NCI-H128 (cell line): ENCODE data around the gene SYCE3.
"Not testable (repeated sequence)": the region's sequence is repeated elsewhere in the genome, so short reads cannot be mapped to it uniquely, and the experiment has no call there.

Experiments used
- DNase-seq: peaks from one replicate; lab custom pipeline; 2025; ENCODE audit not compliant: unreplicated experiment; lab: John Stamatoyannopoulos, UW

SYCE3 gene

GRCh38 chr22:50562523-50563412 is at the start of gene SYCE3:
Gene SYCE3, minus strand, starts transcription at chr22:50562919. Its CDS starts 6,514 bp downstream, at chr22:50556405.
- DNase-seq, result peak; percentile 78

GRCh38 chr22:50612168-50612527 is 49.4 kb upstream of the SYCE3 start:
- DNase-seq, result no peak

GRCh38 chr22:50611341-50612060 is 48.8 kb upstream of the SYCE3 start:
- no peak for DNase-seq

- no peak for DNase-seq
These were observed 47.9 kb upstream of the SYCE3 start for GRCh38 chr22:50610581-50610980.

- no peak for DNase-seq
These were observed 47.3 kb upstream of the SYCE3 start for GRCh38 chr22:50610041-50610451.

GRCh38 chr22:50609599-50609998 is 46.9 kb upstream of the SYCE3 start:
- DNase-seq, result no peak

- DNase-seq, result no peak
These were observed 46.3 kb upstream of the SYCE3 start for GRCh38 chr22:50608996-50609395.

- DNase-seq, result not testable (repeated sequence)
These were observed 45.5 kb upstream of the SYCE3 start for GRCh38 chr22:50608058-50608840.

GRCh38 chr22:50607659-50608020 is 44.9 kb upstream of the SYCE3 start:
- no peak for DNase-seq

GRCh38 chr22:50606946-50607658 is 44.4 kb upstream of the SYCE3 start:
- no peak for DNase-seq

- no peak for DNase-seq
These were observed 43.6 kb upstream of the SYCE3 start for GRCh38 chr22:50606165-50606945.

- no peak for DNase-seq
These were observed 42.9 kb upstream of the SYCE3 start for GRCh38 chr22:50605613-50606074.

- no peak for DNase-seq
These were observed 42.4 kb upstream of the SYCE3 start for GRCh38 chr22:50605002-50605612.

- DNase-seq, result no peak
These were observed 41.7 kb upstream of the SYCE3 start for GRCh38 chr22:50604256-50605001.

GRCh38 chr22:50603511-50604255 is 41.0 kb upstream of the SYCE3 start:
- no peak for DNase-seq

GRCh38 chr22:50602338-50602700 is 39.6 kb upstream of the SYCE3 start:
- no peak for DNase-seq

GRCh38 chr22:50601669-50602337 is 39.1 kb upstream of the SYCE3 start:
- no peak for DNase-seq
